Erythroblast (primary cell): ENCODE measurements around the gene CD82.

Experiments
- GATA1 ChIP-seq: IDR thresholded peaks from 2 replicates; pipeline ENCODE4 v1.6.1; 2011; ENCODE audit warnings: low read depth, mild to moderate bottlenecking, control low read depth, low read length, moderate library complexity
- POLR2A ChIP-seq: IDR thresholded peaks from 2 replicates; pipeline ENCODE4 v1.6.1; 2011; ENCODE audit warnings: mild to moderate bottlenecking, low read length

- TF ChIP-seq POLR2A (no peak), GATA1 (no peak)
Observed at GRCh38 chr11:44615041-44615755, 49.7 kb downstream of the CD82 start.
